ENCODE data around the gene ANTKMT.

The ANTKMT gene

GRCh38 chr16:720990-721764 lies at the start of gene ANTKMT:
Gene ANTKMT (plus strand): TSS chr16:721146. CDS start chr16:721275, 129 bp downstream.
- Histone ChIP-seq H3K4me3 (ENCODE audit: low read length) (peak within 1 kb of the TSS; percentile 89), H3K9ac (ENCODE audit: low read length) (peak within 1 kb of the TSS; percentile 97), H3K9me3 (ENCODE audit: control insufficient read depth, low read length) (no peaks in the 10 kb centered on the region), H3K36me3 (ENCODE audit: control insufficient read depth, insufficient read depth, low read length, severe bottlenecking) (no peaks in the 10 kb centered on the region), H3K27me3 (replicated peaks; ENCODE audit: control insufficient read depth, insufficient read depth, low read length) (no peaks in the 10 kb centered on the region), H3K4me1 (ENCODE audit: control insufficient read depth, insufficient read depth, low read length) (peaks cover 16% of the 10 kb centered on the region)
- peak; percentile 88 for DNase-seq (ENCODE audit: low read depth)

GRCh38 chr16:671353-672131 lies 49.4 kb upstream of the ANTKMT start:
- peaks cover 42% of the 10 kb centered on the region for H3K36me3 ChIP-seq (ENCODE audit: control insufficient read depth, insufficient read depth, low read length, severe bottlenecking)
- H3K4me1 ChIP-seq (ENCODE audit: control insufficient read depth, insufficient read depth, low read length): peaks cover 17% of the 10 kb centered on the region
- H3K9me3 ChIP-seq (ENCODE audit: control insufficient read depth, low read length): no peaks in the 10 kb centered on the region
- no peak overlapping the region for H3K9ac ChIP-seq (ENCODE audit: low read length)
- DNase-seq (ENCODE audit: low read depth): no peak
- no peaks in the 10 kb centered on the region for H3K27me3 ChIP-seq (replicated peaks; ENCODE audit: control insufficient read depth, insufficient read depth, low read length)
- no peak overlapping the region for H3K4me3 ChIP-seq (ENCODE audit: low read length)

- DNase-seq (ENCODE audit: low read depth): no peak
- peaks cover 14% of the 10 kb centered on the region for H3K4me1 ChIP-seq (ENCODE audit: control insufficient read depth, insufficient read depth, low read length)
- H3K27me3 ChIP-seq (replicated peaks; ENCODE audit: control insufficient read depth, insufficient read depth, low read length): no peaks in the 10 kb centered on the region
- H3K36me3 ChIP-seq (ENCODE audit: control insufficient read depth, insufficient read depth, low read length, severe bottlenecking): peaks cover 42% of the 10 kb centered on the region
- H3K4me3 ChIP-seq (ENCODE audit: low read length): no peak overlapping the region
- H3K9ac ChIP-seq (ENCODE audit: low read length): no peak overlapping the region
- no peaks in the 10 kb centered on the region for H3K9me3 ChIP-seq (ENCODE audit: control insufficient read depth, low read length)
These were observed 48.6 kb upstream of the ANTKMT start for GRCh38 chr16:672371-672770.

- H3K4me3 ChIP-seq (ENCODE audit: low read length): no peak overlapping the region
- H3K9ac ChIP-seq (ENCODE audit: low read length): no peak overlapping the region
- no peaks in the 10 kb centered on the region for H3K9me3 ChIP-seq (ENCODE audit: control insufficient read depth, low read length)
- DNase-seq (ENCODE audit: low read depth): no peak
- peaks cover 12% of the 10 kb centered on the region for H3K4me1 ChIP-seq (ENCODE audit: control insufficient read depth, insufficient read depth, low read length)
- H3K36me3 ChIP-seq (ENCODE audit: control insufficient read depth, insufficient read depth, low read length, severe bottlenecking): peaks cover 42% of the 10 kb centered on the region
- H3K27me3 ChIP-seq (replicated peaks; ENCODE audit: control insufficient read depth, insufficient read depth, low read length): no peaks in the 10 kb centered on the region
These were observed 48.1 kb upstream of the ANTKMT start for GRCh38 chr16:672851-673250.

GRCh38 chr16:673399-673991 lies 47.5 kb upstream of the ANTKMT start:
- H3K27me3 ChIP-seq (replicated peaks; ENCODE audit: control insufficient read depth, insufficient read depth, low read length): no peaks in the 10 kb centered on the region
- peaks cover 12% of the 10 kb centered on the region for H3K4me1 ChIP-seq (ENCODE audit: control insufficient read depth, insufficient read depth, low read length)
- H3K9me3 ChIP-seq (ENCODE audit: control insufficient read depth, low read length): no peaks in the 10 kb centered on the region
- no peak for DNase-seq (ENCODE audit: low read depth)
- peaks cover 42% of the 10 kb centered on the region for H3K36me3 ChIP-seq (ENCODE audit: control insufficient read depth, insufficient read depth, low read length, severe bottlenecking)
- H3K4me3 ChIP-seq (ENCODE audit: low read length): no peak overlapping the region
- H3K9ac ChIP-seq (ENCODE audit: low read length): no peak overlapping the region

GRCh38 chr16:674214-674881 lies 46.6 kb upstream of the ANTKMT start:
- H3K9ac ChIP-seq (ENCODE audit: low read length): no peak overlapping the region
- no peaks in the 10 kb centered on the region for H3K9me3 ChIP-seq (ENCODE audit: control insufficient read depth, low read length)

GRCh38 chr16:674968-675883 lies 45.7 kb upstream of the ANTKMT start, which contains the start of gene RHBDL1:
Gene RHBDL1 (plus strand): TSS chr16:675671. CDS start chr16:675791, 120 bp downstream.
- H3K4me1 ChIP-seq (ENCODE audit: control insufficient read depth, insufficient read depth, low read length): peaks cover 3% of the 10 kb centered on the region
- peak within 1 kb of the TSS; percentile 64 for H3K9ac ChIP-seq (ENCODE audit: low read length)
- peak; percentile 32 for DNase-seq (ENCODE audit: low read depth)
- no peaks in the 10 kb centered on the region for H3K9me3 ChIP-seq (ENCODE audit: control insufficient read depth, low read length)
- H3K4me3 ChIP-seq (ENCODE audit: low read length): peak within 1 kb of the TSS; percentile 73
- no peaks in the 10 kb centered on the region for H3K27me3 ChIP-seq (replicated peaks; ENCODE audit: control insufficient read depth, insufficient read depth, low read length)
- peaks cover 37% of the 10 kb centered on the region for H3K36me3 ChIP-seq (ENCODE audit: control insufficient read depth, insufficient read depth, low read length, severe bottlenecking)

More at GRCh38 chr16:674214-674881, 46.6 kb upstream of the ANTKMT start:
- H3K27me3 ChIP-seq (replicated peaks; ENCODE audit: control insufficient read depth, insufficient read depth, low read length): no peaks in the 10 kb centered on the region
- peaks cover 42% of the 10 kb centered on the region for H3K36me3 ChIP-seq (ENCODE audit: control insufficient read depth, insufficient read depth, low read length, severe bottlenecking)
- peaks cover 6% of the 10 kb centered on the region for H3K4me1 ChIP-seq (ENCODE audit: control insufficient read depth, insufficient read depth, low read length)
- DNase-seq (ENCODE audit: low read depth): no peak
- no peak overlapping the region for H3K4me3 ChIP-seq (ENCODE audit: low read length)

- peak overlapping the region; percentile 64 for H3K9ac ChIP-seq (ENCODE audit: low read length)
- DNase-seq (ENCODE audit: low read depth): no peak
- H3K27me3 ChIP-seq (replicated peaks; ENCODE audit: control insufficient read depth, insufficient read depth, low read length): no peaks in the 10 kb centered on the region
- H3K9me3 ChIP-seq (ENCODE audit: control insufficient read depth, low read length): no peaks in the 10 kb centered on the region
- H3K4me3 ChIP-seq (ENCODE audit: low read length): peak overlapping the region; percentile 73
- peaks cover 29% of the 10 kb centered on the region for H3K36me3 ChIP-seq (ENCODE audit: control insufficient read depth, insufficient read depth, low read length, severe bottlenecking)
- peaks cover 4% of the 10 kb centered on the region for H3K4me1 ChIP-seq (ENCODE audit: control insufficient read depth, insufficient read depth, low read length)
These were observed 44.9 kb upstream of the ANTKMT start for GRCh38 chr16:675884-676564.

GRCh38 chr16:676565-676902 lies 44.4 kb upstream of the ANTKMT start:
- no peak overlapping the region for H3K9ac ChIP-seq (ENCODE audit: low read length)
- H3K4me1 ChIP-seq (ENCODE audit: control insufficient read depth, insufficient read depth, low read length): peaks cover 9% of the 10 kb centered on the region
- peaks cover 27% of the 10 kb centered on the region for H3K36me3 ChIP-seq (ENCODE audit: control insufficient read depth, insufficient read depth, low read length, severe bottlenecking)
- no peak for DNase-seq (ENCODE audit: low read depth)
- no peaks in the 10 kb centered on the region for H3K9me3 ChIP-seq (ENCODE audit: control insufficient read depth, low read length)
- H3K27me3 ChIP-seq (replicated peaks; ENCODE audit: control insufficient read depth, insufficient read depth, low read length): no peaks in the 10 kb centered on the region
- H3K4me3 ChIP-seq (ENCODE audit: low read length): no peak overlapping the region

- no peak overlapping the region for H3K9ac ChIP-seq (ENCODE audit: low read length)
- H3K9me3 ChIP-seq (ENCODE audit: control insufficient read depth, low read length): no peaks in the 10 kb centered on the region
- H3K27me3 ChIP-seq (replicated peaks; ENCODE audit: control insufficient read depth, insufficient read depth, low read length): no peaks in the 10 kb centered on the region
- H3K4me3 ChIP-seq (ENCODE audit: low read length): no peak overlapping the region
- H3K36me3 ChIP-seq (ENCODE audit: control insufficient read depth, insufficient read depth, low read length, severe bottlenecking): peaks cover 28% of the 10 kb centered on the region
- H3K4me1 ChIP-seq (ENCODE audit: control insufficient read depth, insufficient read depth, low read length): peaks cover 12% of the 10 kb centered on the region
- no peak for DNase-seq (ENCODE audit: low read depth)
These were observed 44.0 kb upstream of the ANTKMT start for GRCh38 chr16:676913-677312.
